ENCODE measurements around the gene ACAP3. TPM values are rescaled to one million over a fixed set of nuclear protein-coding genes. Genes with fewer than 3 reads are reported as not detected.

ACAP3 gene
- total and polyA plus RNA-seq, 4 donors = 2.7 to 24.8 (median 15.0) TPM

GRCh38 chr1:1264868-1265272 is 42.9 kb downstream of the ACAP3 start:
- Histone ChIP-seq H3K36me3 (ENCODE audit: control insufficient read depth in 4 of 4, insufficient read depth in 3 of 4, low read depth in 1 of 4, low read length in 3 of 4) (peaks cover 13 to 39% (median 26%) of the 10 kb centered on the region in 4 donors), H3K9ac (ENCODE audit: low read depth in 1 of 2, low read length in 2 of 2) (no peak overlapping the region), H3K27me3 (ENCODE audit: control insufficient read depth in 4 of 4, insufficient read depth in 4 of 4, low read length in 3 of 4) (no peaks in the 10 kb centered on the region), H3K4me3 (ENCODE audit: low read depth in 1 of 3, low read length in 3 of 3) (no peak overlapping the region), H3K27ac (ENCODE audit: low read depth in 1 of 2, low read length in 2 of 2) (no peak overlapping the region), H3K4me1 (ENCODE audit: control insufficient read depth in 4 of 4, insufficient read depth in 4 of 4, low read length in 3 of 4) (no peaks in the 10 kb centered on the region), H3K9me3 (ENCODE audit: control insufficient read depth in 4 of 4, low read length in 3 of 4) (no peaks in the 10 kb centered on the region)
- TF ChIP-seq EGR1 (IDR thresholded peaks at IDR 0.05; ENCODE audit: low read depth in 2 of 2) (no peak), MAX (IDR thresholded peaks at IDR 0.05) (no peak), CTCF (IDR thresholded peaks at IDR 0.05; ENCODE audit: low read depth, low read length, missing input control) (no peak), HNF4A (conservative IDR thresholded peaks at IDR 0.05) (no peak), ATF3 (IDR thresholded peaks at IDR 0.05) (no peak), FOXA1 (IDR thresholded peaks at IDR 0.05) (no peak), ZBTB33 (IDR thresholded peaks at IDR 0.05) (no peak), FOXA2 (IDR thresholded peaks at IDR 0.05) (no peak), REST (IDR thresholded peaks at IDR 0.05) (no peak), HNF4G (IDR thresholded peaks at IDR 0.05) (no peak), SP1 (IDR thresholded peaks at IDR 0.05) (no peak)
- WGBS = 86% methylated on average over 10 of the region's 10 CpGs
- DNase-seq (ENCODE audit: low spot score) = no peak

GRCh38 chr1:1264026-1264425 is 43.7 kb downstream of the ACAP3 start:
- no peak overlapping the region for H3K4me3 ChIP-seq (ENCODE audit: low read depth in 1 of 3, low read length in 3 of 3)
- no peak for TF ChIP-seq EGR1 (IDR thresholded peaks at IDR 0.05; ENCODE audit: low read depth in 2 of 2)
- no peak for TF ChIP-seq CTCF (IDR thresholded peaks at IDR 0.05; ENCODE audit: low read depth, low read length, missing input control)
- no peak for TF ChIP-seq SP1 (IDR thresholded peaks at IDR 0.05)
- no peak for TF ChIP-seq MAX (IDR thresholded peaks at IDR 0.05)
- TF ChIP-seq ZBTB33 (IDR thresholded peaks at IDR 0.05) = no peak
- no peak for TF ChIP-seq GABPA (IDR thresholded peaks at IDR 0.05 in 1 of 2, conservative IDR thresholded peaks at IDR 0.05 in 1 of 2)
- no peak for TF ChIP-seq YY1 (IDR thresholded peaks at IDR 0.05)
- H3K4me1 ChIP-seq (ENCODE audit: control insufficient read depth in 4 of 4, insufficient read depth in 4 of 4, low read length in 3 of 4) = no peaks in the 10 kb centered on the region
- H3K36me3 ChIP-seq (ENCODE audit: control insufficient read depth in 4 of 4, insufficient read depth in 3 of 4, low read depth in 1 of 4, low read length in 3 of 4) = peaks cover 13 to 45% (median 28%) of the 10 kb centered on the region in 4 donors
- H3K27me3 ChIP-seq (ENCODE audit: control insufficient read depth in 4 of 4, insufficient read depth in 4 of 4, low read length in 3 of 4) = no peaks in the 10 kb centered on the region
- WGBS = 94% methylated on average over 9 of the region's 9 CpGs
- no peak overlapping the region for H3K9ac ChIP-seq (ENCODE audit: low read depth in 1 of 2, low read length in 2 of 2)
- DNase-seq (ENCODE audit: low spot score) = no peak
- H3K9me3 ChIP-seq (ENCODE audit: control insufficient read depth in 4 of 4, low read length in 3 of 4) = no peaks in the 10 kb centered on the region
- no peak overlapping the region for H3K27ac ChIP-seq (ENCODE audit: low read depth in 1 of 2, low read length in 2 of 2)

Measured in liver (tissue), 9 donors.